ENCODE results near the gene ARFIP2. TPM values are rescaled to one million over a fixed set of nuclear protein-coding genes. Genes with fewer than 3 reads are reported as not detected.

ARFIP2 gene, protein sequence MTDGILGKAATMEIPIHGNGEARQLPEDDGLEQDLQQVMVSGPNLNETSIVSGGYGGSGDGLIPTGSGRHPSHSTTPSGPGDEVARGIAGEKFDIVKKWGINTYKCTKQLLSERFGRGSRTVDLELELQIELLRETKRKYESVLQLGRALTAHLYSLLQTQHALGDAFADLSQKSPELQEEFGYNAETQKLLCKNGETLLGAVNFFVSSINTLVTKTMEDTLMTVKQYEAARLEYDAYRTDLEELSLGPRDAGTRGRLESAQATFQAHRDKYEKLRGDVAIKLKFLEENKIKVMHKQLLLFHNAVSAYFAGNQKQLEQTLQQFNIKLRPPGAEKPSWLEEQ
- total RNA-seq (10 to 100 TPM; 44.0 to 91.1 (median 76.4) TPM), polyA plus RNA-seq (10 to 100 TPM; 44.8 to 69.7 (median 52.0) TPM)
- long read RNA-seq, donor 1, partial matches to known transcripts, result 23 of 28 reads
- long read RNA-seq, donor 1, other reads (novel, unspliced or antisense), result 0 of 28 reads
- long read RNA-seq, donor 2, transcript ARFIP2-202 (8 exons, 1,868 nt), result major isoform, 7 of 58 reads
- long read RNA-seq, donor 2, transcript ARFIP2-201 (8 exons, 2,543 nt), result minor isoform, 6 of 58 reads
- long read RNA-seq, donor 2, partial matches to known transcripts, result 29 of 58 reads
- long read RNA-seq, donor 2, other reads (novel, unspliced or antisense), result 15 of 58 reads
- long read RNA-seq, donor 3, partial matches to known transcripts, result 22 of 28 reads
- long read RNA-seq, donor 3, other reads (novel, unspliced or antisense), result 0 of 28 reads
- long read RNA-seq, donor 4, partial matches to known transcripts, result 0 of 2 reads
- long read RNA-seq, donor 4, other reads (novel, unspliced or antisense), result 0 of 2 reads
- long read RNA-seq, donor 5, partial matches to known transcripts, result 14 of 22 reads
- long read RNA-seq, donor 5, other reads (novel, unspliced or antisense), result 0 of 22 reads
- long read RNA-seq, donor 6, transcript ARFIP2-202 (8 exons, 1,868 nt), result minor isoform, 9 of 104 reads
- long read RNA-seq, donor 6, transcript ARFIP2-201 (8 exons, 2,543 nt), result major isoform, 15 of 104 reads
- long read RNA-seq, donor 6, partial matches to known transcripts, result 80 of 104 reads
- long read RNA-seq, donor 6, other reads (novel, unspliced or antisense), result 0 of 104 reads
- long read RNA-seq, donor 7, partial matches to known transcripts, result 0 of 7 reads
- long read RNA-seq, donor 7, other reads (novel, unspliced or antisense), result 0 of 7 reads
- long read RNA-seq, donor 8, transcript ARFIP2-201 (8 exons, 2,543 nt), result major isoform, 7 of 25 reads
- long read RNA-seq, donor 8, partial matches to known transcripts, result 14 of 25 reads
- long read RNA-seq, donor 8, other reads (novel, unspliced or antisense), result 0 of 25 reads
- long read RNA-seq, donor 9, partial matches to known transcripts, result 43 of 47 reads
- long read RNA-seq, donor 9, other reads (novel, unspliced or antisense), result 0 of 47 reads
- long read RNA-seq, donor 10, partial matches to known transcripts, result 13 of 17 reads
- long read RNA-seq, donor 10, other reads (novel, unspliced or antisense), result 0 of 17 reads

DNA sequence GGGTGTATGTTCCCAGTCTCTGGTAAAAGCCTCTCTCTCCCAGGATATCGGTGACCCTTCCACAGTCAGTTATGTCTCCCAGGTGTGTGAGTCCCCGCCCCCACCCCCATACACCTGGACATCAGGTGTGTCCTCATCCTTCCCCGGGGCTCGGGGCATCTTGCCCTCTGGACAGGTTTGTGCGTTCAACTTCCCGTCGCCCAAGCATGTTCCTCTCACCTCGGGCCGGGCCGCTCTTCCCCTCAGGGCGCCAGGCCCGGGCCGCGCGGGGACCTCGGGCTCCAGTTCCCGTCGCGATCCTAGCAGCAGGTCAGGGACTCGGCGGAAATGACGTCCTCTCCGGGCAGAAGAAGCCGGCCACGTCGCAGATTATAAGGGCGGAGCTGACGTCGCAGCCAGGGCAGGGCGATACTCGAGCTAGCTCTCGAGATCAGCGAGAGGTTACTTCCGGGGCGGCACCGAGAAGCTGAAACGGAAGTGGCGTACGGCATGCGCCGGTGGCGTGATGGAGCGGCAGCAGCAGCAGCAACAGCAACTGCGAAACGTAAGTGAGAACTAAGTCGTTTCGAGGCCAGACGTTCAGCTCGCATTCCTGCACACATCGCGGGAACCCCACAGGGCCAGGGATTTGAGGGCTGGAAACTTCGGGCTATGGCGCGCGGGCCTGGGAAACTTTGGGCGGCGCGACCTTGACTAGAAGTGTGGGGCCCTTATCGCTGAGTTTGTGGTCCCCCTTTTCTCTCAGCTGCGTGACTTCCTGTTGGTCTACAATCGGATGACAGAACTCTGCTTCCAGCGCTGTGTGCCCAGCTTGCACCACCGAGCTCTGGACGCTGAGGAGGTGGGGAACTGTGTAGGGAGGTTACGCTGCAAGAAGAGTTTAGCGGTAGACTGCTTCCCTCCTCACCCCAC is at the start of gene ARFIP2, which contains the start of gene TIMM10B:
TSS of gene ARFIP2 (minus strand) at position 320 of the 912 bp plus-strand sequence. CDS start 910 bp downstream, outside the sequence.
TSS of gene TIMM10B (plus strand) at position 490 of the 912 bp plus-strand sequence. CDS start at position 506, 16 bp downstream.
- 0% methylated on average over 28 to 66 of the region's 66 CpGs for WGBS, 5 donors
- Histone ChIP-seq H3K27me3 (no peaks in the 10 kb centered on the region), H3K9me3 (no peaks in the 10 kb centered on the region), H3K27ac (peak within 1 kb of the TSS; percentile 94 to 98 (median 96)), H3K4me3 (peak within 1 kb of the TSS; percentile 68 to 76 (median 74)), H3K36me3 (peaks cover 26 to 71% (median 67%) of the 10 kb centered on the region in 4 donors), H3K4me1 (peaks cover 21 to 69% (median 48%) of the 10 kb centered on the region in 4 donors)
- intact Hi-C loops (cut with DNase I; ENCODE audit: low total_unique reads), result no loop called here
- TF ChIP-seq POLR2A (IDR thresholded peaks at IDR 0.05), result peak in 2 of 4 donors; percentile 88
- peak; percentile 95 to 98 (median 98) for TF ChIP-seq POLR2AphosphoS5 (IDR thresholded peaks at IDR 0.05)
- no peak for TF ChIP-seq EP300 (IDR thresholded peaks at IDR 0.05)
- TF ChIP-seq, protein P1, sequence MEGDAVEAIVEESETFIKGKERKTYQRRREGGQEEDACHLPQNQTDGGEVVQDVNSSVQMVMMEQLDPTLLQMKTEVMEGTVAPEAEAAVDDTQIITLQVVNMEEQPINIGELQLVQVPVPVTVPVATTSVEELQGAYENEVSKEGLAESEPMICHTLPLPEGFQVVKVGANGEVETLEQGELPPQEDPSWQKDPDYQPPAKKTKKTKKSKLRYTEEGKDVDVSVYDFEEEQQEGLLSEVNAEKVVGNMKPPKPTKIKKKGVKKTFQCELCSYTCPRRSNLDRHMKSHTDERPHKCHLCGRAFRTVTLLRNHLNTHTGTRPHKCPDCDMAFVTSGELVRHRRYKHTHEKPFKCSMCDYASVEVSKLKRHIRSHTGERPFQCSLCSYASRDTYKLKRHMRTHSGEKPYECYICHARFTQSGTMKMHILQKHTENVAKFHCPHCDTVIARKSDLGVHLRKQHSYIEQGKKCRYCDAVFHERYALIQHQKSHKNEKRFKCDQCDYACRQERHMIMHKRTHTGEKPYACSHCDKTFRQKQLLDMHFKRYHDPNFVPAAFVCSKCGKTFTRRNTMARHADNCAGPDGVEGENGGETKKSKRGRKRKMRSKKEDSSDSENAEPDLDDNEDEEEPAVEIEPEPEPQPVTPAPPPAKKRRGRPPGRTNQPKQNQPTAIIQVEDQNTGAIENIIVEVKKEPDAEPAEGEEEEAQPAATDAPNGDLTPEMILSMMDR (IDR thresholded peaks at IDR 0.05), result no peak
- DNase-seq, result peak; percentile 99 to 100

DNA sequence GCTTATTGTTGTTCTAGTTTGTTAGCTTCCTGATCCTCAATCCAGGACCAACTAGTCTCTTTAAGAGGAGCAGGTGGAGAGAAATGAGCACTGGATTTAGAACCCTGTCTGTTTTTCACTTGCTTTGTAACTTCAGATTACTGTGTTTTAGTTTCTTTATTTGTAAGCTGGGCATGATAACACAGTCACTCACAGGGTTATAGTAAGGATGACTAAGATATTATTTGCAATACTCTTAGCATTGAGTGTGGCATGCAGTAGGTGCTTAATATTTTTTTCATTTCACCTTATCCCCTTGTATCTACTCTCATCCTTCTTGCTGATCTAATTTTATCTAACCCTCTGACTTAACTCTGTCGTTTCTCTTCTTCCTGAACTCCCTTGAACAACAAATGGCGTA is 49.7 kb upstream of the ARFIP2 start:
- intact Hi-C loops (cut with DNase I; ENCODE audit: low total_unique reads), result loop anchor here (10.0 kb wide), 2 partner anchors 144 to 174 kb away; no protein-coding TSS in a partner anchor
- Histone ChIP-seq H3K4me1 (peaks cover 0 to 4% (median 0%) of the 10 kb centered on the region in 4 donors), H3K27ac (no peak overlapping the region), H3K9me3 (no peaks in the 10 kb centered on the region), H3K27me3 (no peaks in the 10 kb centered on the region), H3K4me3 (no peak overlapping the region), H3K36me3 (peaks cover 0 to 35% (median 24%) of the 10 kb centered on the region in 4 donors)
- WGBS, 5 donors, result 89 to 97% (median 91%) methylated on average over 2 of the region's 2 CpGs
- no peak for DNase-seq
- TF ChIP-seq, protein P1 (IDR thresholded peaks at IDR 0.05), result no peak

- 91 to 94% (median 92%) methylated on average over 2 of the region's 2 CpGs for WGBS, 5 donors
- Histone ChIP-seq H3K4me1 (peaks cover 0 to 4% (median 0%) of the 10 kb centered on the region in 4 donors), H3K36me3 (peaks cover 0 to 33% (median 21%) of the 10 kb centered on the region in 4 donors), H3K27ac (no peak overlapping the region), H3K9me3 (no peaks in the 10 kb centered on the region), H3K27me3 (no peaks in the 10 kb centered on the region), H3K4me3 (no peak overlapping the region)
- TF ChIP-seq POLR2AphosphoS5 (IDR thresholded peaks at IDR 0.05) (no peak), POLR2A (IDR thresholded peaks at IDR 0.05) (no peak), EP300 (IDR thresholded peaks at IDR 0.05) (no peak)
- TF ChIP-seq, protein P1 (IDR thresholded peaks at IDR 0.05), result no peak
- intact Hi-C loops (cut with DNase I; ENCODE audit: low total_unique reads), result no loop called here
- DNase-seq, result no peak
Measured at GRCh38 chr11:6529266-6529665, 48.1 kb upstream of the ARFIP2 start.
